Activated T-cell treated with anti-CD3 and anti-CD28 coated beads for 4 hours (primary cell): ENCODE results near the gene GPR151.

ENCODE experiments used
- DNase-seq: peaks from one replicate; pipeline ENCODE4 v3.0.0-alpha.2; 2020

Gene GPR151

GRCh38 chr5:146519554-146519953 is 3.6 kb upstream of the GPR151 start:
- DNase-seq: no peak

- no peak for DNase-seq
Observed at GRCh38 chr5:146515473-146516150, 378 bp downstream of the GPR151 start.

GRCh38 chr5:146514575-146514974 is 1.4 kb downstream of the GPR151 start:
- no peak for DNase-seq

GRCh38 chr5:146513462-146513861 is 2.5 kb downstream of the GPR151 start:
- DNase-seq: no peak

- no peak for DNase-seq
Observed at GRCh38 chr5:146510559-146511125, 5.3 kb downstream of the GPR151 start.

- DNase-seq: no peak
Observed at GRCh38 chr5:146507428-146507827, 8.6 kb downstream of the GPR151 start.

GRCh38 chr5:146499680-146500079 is 16.3 kb downstream of the GPR151 start:
- DNase-seq: no peak

GRCh38 chr5:146494656-146495055 is 21.3 kb downstream of the GPR151 start:
- no peak for DNase-seq

- no peak for DNase-seq
Observed at GRCh38 chr5:146490089-146490843, 25.7 kb downstream of the GPR151 start.

- DNase-seq: no peak
Observed at GRCh38 chr5:146484714-146485391, 31.1 kb downstream of the GPR151 start.

- no peak for DNase-seq
Observed at GRCh38 chr5:146482775-146483174, 33.2 kb downstream of the GPR151 start.

- no peak for DNase-seq
Observed at GRCh38 chr5:146475906-146476305, 40.1 kb downstream of the GPR151 start.

- DNase-seq: no peak
Observed at GRCh38 chr5:146475190-146475780, 40.7 kb downstream of the GPR151 start.

- DNase-seq: no peak
Observed at GRCh38 chr5:146474065-146474464, 41.9 kb downstream of the GPR151 start.

GRCh38 chr5:146467760-146468159 is 48.2 kb downstream of the GPR151 start:
- DNase-seq: no peak

- DNase-seq: no peak
Observed at GRCh38 chr5:146466521-146467349, 49.3 kb downstream of the GPR151 start.

GRCh38 chr5:146463446-146463845 is 52.5 kb downstream of the GPR151 start:
- DNase-seq: no peak
